HTR-8/SVneo (cell line): ENCODE data around the gene NEDD8.

Experiments used
- DNase-seq: peaks from one replicate; pipeline ENCODE4 v3.0.0; 2011; ENCODE audit warnings: low spot score, mixed read lengths; ENCODE audit not compliant: insufficient read length
- FAIRE-seq: peaks from 2 replicates; lab custom pipeline; 2011; peaks lifted over from hg19 to GRCh38; lab: Jason Lieb, UNC

NEDD8 gene

GRCh38 chr14:24266344-24267244 lies 34.4 kb upstream of the NEDD8 start:
- no peak for FAIRE-seq
- no peak for DNase-seq

- no peak for DNase-seq
- no peak for FAIRE-seq
Observed at GRCh38 chr14:24264298-24264697, 32.1 kb upstream of the NEDD8 start.

DNA sequence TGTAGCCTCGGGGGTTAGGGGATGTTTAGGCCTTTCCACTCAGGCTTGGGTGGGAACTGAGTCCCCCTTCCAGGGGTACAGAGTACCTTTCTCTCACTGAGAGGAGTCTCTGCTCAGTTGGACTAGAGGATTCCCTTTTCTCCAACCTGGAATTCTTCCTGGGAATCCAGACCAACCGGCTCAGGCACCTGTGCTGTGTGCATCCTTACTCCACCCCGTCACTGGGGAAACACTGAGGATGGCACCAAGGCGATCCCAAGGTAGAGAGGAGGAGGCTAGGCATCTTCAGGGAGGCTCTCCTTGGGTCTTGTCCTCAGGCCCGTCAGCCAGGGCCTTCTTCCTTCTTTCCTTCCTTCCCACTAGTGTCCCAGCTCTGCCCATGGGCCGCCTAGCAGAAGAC lies 31.7 kb upstream of the NEDD8 start:
- DNase-seq (no peak), FAIRE-seq (no peak)

DNA sequence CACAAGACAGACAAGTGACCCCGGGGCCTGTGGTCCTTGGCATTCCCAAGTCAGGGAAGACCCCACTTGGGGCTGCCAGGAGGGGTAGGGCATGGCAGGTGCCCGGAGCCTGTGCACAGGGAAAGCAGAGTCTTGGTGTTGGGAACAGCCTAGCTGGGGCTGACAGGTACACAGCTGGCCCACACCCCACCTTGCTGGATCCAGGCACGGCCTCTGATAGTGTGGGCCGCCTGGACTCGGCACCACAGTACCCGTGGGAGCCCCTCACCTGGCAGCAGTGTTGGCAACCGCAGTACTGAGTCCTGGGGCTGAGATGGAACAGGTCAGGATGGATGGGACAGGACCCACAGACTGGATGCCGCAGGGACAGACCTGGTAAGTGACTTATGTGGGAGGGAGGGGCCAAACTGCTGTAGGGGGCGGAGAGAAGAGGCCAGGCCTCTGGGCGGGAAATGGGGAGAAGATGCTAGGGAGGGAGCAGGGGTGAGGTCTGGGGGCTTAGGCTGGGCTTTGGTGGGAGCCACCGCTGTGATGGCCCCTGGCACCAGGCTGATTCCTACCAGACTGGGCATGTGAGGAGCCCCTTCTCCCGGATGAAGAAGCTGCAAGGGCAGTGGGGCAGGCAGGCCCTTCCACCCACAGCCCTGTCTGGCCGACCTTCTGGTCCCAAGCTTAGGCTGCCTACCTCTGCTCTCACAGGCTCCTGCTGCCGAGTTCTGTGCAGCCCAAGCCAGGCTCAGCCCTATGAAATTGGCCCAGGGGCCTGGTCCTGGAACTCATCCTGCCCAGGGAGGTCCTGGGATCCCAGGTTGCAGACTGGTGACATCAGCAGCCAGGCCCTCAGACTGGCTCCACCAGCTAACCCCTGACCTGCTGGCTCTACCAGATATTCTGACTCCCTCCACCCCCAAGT lies 30.9 kb upstream of the NEDD8 start, which contains the start of gene TGM1:
TGM1 (minus strand) TSS at position 357 of the 913 bp plus-strand sequence. CDS start 825 bp downstream, outside the sequence.
- no peak for DNase-seq
- FAIRE-seq = no peak

DNA sequence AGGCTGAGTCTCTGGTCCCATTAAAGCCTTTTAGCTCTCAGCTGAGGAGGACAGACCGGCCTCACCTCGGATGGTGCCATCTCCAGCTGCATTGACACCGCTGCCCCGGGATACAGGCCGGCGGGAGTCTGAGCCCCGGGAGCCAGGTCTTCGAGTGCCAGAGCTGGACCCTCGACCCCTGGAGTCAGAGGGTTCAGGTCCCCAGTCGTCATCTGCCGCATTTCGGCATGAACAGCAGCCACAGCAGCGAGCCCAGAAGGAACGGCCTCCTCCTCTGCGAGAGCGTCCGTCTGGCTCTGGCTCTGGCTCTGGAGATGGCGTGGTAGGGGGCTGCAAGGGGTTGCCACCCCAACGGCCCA lies 29.8 kb upstream of the NEDD8 start:
- DNase-seq (no peak), FAIRE-seq (no peak)

GRCh38 chr14:24261256-24261968 lies 29.2 kb upstream of the NEDD8 start:
- DNase-seq (no peak), FAIRE-seq (no peak)

DNA sequence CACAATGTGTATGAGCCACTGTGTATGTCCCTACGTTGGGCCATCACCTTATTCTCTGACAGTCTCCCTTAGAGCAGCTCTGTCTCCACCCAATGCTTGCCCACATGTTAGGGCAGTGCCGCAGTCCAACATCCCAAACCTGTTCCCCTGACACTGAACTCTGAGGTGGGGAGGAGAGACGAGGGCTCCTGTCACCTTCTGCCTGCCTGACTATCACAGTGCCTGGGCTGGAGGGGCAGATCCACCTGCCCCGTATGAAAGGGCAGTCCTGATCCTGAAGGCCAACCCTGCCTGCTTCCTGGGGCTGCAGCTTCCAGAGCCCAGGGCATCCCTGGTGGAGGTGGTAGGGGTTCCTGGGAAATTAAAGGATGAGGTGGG lies 28.6 kb upstream of the NEDD8 start:
- no peak for DNase-seq
- FAIRE-seq = no peak

- no peak for FAIRE-seq
Observed at GRCh38 chr14:24260026-24260779, 28.0 kb upstream of the NEDD8 start.

DNA sequence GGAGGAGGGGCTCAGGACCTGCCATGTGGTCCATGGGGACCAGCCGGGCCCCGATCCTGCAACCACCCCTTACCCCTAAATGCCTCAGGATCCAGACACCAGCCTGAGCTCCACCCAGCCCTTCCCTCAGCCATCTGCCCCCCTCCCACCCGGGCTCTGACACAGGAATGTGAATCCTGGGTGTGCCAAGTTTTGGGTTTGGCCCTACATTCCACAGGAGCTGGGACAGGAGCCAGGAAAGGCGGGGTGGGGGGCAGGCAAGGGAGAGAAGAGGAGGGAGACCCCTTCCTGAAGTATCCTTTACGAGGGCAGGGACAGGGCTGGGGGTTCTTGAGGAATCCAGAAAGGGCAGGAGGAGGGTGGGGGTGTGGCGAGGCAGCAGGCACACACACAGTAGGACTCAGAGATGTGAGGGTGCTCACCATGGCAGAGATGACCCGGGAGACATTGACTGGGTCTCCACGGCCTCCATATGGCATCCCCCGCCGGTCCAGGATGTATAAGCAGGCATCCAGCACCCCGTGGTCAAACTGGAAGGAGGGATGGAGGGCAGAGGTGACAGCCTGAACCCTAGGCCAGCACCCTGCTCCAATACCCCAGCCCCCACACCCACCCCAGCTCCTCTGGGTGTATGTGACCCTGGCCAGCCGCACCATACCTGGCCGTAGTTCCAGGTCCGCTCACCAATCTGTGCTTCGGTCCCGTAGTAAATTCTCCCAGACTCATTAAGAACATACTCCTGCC lies 27.3 kb upstream of the NEDD8 start:
- FAIRE-seq = no peak
- DNase-seq = peak; percentile 19

More at GRCh38 chr14:24260026-24260779, 28.0 kb upstream of the NEDD8 start:
- no peak for DNase-seq

DNA sequence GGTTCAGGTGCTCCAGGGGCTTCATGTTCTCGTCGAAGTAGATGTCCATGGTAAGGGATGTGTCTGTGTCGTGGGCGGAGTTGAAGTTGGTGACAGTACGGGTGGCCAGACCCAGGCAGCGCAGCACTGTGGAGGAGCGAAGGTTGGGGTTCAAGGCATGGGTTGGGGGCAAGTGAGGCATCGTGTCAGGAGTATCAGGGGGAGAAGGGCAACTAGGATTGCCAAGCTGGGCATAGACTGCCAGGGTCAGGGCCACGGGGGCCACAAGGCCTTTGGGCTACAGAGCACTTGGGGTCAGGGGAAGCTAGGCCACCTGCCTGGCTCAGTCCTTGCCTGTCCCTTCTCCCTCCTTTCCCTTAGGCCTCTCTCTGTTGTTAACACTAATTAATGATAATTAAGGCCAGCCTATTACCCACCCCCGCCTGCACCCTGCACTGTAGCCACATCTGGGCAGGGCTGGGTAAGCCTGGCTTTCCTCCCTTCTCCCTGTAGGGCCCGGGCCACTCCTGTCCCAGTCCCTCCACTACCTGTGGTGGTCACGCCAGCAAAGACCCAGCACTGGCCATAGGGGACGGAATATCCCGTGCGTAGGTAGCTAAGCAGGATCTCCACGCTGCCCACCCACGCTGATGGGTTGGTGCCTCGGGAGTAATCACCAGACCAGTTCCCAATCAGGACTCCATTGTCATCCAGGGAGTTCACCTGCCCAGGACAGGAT lies 26.5 kb upstream of the NEDD8 start:
- FAIRE-seq = no peak
- no peak for DNase-seq

DNA sequence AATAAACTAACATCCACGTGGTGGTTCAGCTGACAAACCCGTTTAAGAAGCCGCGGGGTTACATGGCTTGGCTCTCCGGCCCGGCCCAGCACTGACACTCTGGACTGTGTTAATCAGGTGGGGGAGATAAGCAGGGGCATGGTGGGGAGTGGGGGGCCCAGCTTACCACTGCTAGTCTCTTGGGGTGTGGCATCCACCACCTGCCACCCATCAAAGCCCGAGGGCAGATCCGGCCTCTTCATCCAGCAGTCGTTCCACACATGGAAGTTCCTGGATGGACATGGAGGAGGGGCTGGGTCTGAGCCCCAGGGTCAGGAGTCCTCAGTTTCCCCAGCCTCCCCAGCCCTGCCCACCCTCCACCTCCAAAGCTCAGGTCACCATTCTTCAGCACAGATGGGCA lies 26.0 kb upstream of the NEDD8 start:
- no peak for DNase-seq
- no peak for FAIRE-seq

- no peak for FAIRE-seq
- no peak for DNase-seq
Observed at GRCh38 chr14:24256960-24257359, 24.8 kb upstream of the NEDD8 start.

- no peak for DNase-seq
- no peak for FAIRE-seq
Observed at GRCh38 chr14:24255931-24256711, 24.0 kb upstream of the NEDD8 start.

DNA sequence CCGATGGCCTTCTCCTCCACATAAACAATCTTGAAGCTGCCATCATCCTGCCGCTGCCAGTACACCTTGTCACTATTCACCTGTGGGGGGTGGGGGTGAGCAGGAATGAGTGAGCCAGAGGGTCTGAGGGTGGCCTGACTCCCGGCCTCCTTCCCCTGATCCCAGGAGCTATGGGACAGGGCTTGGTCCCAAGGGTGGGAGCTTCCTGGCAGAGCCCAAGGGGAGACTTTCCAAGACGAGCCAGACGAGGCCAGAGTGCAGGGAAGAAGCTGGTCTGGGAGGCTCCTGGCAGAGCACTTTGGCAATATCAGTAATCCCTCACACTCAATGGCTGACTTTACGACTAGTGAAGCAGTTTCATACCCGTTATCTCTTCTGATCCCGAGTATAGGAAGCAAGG lies 23.3 kb upstream of the NEDD8 start:
- FAIRE-seq (no peak), DNase-seq (no peak)

DNA sequence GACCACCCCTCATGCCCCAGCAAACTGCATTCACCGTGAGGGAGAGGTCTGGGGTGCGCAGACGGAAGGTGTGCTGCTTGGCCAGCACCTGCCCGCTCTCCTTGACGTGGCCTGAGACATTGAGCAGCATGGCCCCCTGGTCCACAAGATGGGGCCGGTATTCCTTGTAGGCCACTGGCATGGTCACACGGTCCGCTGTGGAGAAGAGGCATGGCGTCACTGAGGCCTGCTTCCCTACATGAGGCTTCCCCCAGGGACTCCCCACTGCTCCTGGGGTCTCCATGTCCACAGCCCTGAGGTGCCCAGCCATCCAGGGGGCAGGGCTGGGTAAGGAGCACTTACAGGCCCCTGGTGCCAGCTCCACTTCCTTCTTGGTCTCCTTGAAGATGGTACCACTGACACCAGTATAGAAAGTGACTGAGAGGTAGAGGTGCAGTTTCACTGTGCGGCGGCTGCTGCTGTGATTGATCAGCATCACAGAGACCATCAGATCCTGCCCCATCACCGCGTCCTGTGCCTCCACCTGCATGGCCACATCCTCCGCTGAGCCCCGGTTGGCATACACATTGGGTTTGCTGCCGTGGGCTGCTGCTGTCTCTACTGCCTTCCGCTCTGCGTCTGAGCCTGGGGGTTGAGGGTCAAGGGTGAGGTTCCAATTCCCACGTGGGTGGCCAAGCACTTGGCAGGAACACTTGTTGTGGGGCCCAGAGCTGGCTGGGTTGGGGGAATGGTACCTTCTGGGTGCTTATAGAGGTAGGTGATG lies 22.6 kb upstream of the NEDD8 start:
- FAIRE-seq (no peak), DNase-seq (no peak)

- DNase-seq (no peak), FAIRE-seq (no peak)
Observed at GRCh38 chr14:24253936-24254335, 21.8 kb upstream of the NEDD8 start.
